Stimulated activated effector memory CD8-positive, alpha-beta T cell treated with anti-CD3 and anti-CD28 coated beads, Interleukin-12 subunit alpha, Interleukin-12 subunit beta, amount 100 ng/mL, for 72 hours (primary cell): Measurements from ENCODE around the gene RNF25.

Experiments
- ATAC-seq: fragments of 150-1000 bp; cut with Tn5 transposase; 2 replicates; pipeline ENCODE4 v1.10.0; 2021
- DNase-seq, 2 donors: peaks; one replicate each; pipeline ENCODE4 v3.0.0; 2021 to 2022; ENCODE audit warnings: low spot score in 2 of 2
- H3K27ac Mint-ChIP-seq: one replicate; pipeline ENCODE4 v1.8.0; 2022; ENCODE audit warnings: mild to moderate bottlenecking, mixed read lengths
- H3K36me3 Mint-ChIP-seq: one replicate; pipeline ENCODE4 v1.8.0; 2022; ENCODE audit warnings: mild to moderate bottlenecking, mixed read lengths
- H3K4me1 Mint-ChIP-seq: one replicate; pipeline ENCODE4 v1.8.0; 2022; ENCODE audit warnings: mixed read lengths
- H3K4me3 Mint-ChIP-seq: one replicate; pipeline ENCODE4 v1.8.0; 2022; ENCODE audit warnings: mild to moderate bottlenecking, mixed read lengths
- H3K9me3 Mint-ChIP-seq: one replicate; pipeline ENCODE4 v1.8.0; 2022; ENCODE audit warnings: mixed read lengths

The RNF25 gene

GRCh38 chr2:218671654-218672566, at the start of gene RNF25, which contains the start of gene STK36:
Gene RNF25 (minus strand): TSS chr2:218672002. CDS start chr2:218671970, 32 bp downstream.
Gene STK36 (plus strand): TSS chr2:218672086. CDS start chr2:218672830, 744 bp downstream.
- DNase-seq = peak; percentile 59 to 89
- ATAC-seq = peak; percentile 97

DNA sequence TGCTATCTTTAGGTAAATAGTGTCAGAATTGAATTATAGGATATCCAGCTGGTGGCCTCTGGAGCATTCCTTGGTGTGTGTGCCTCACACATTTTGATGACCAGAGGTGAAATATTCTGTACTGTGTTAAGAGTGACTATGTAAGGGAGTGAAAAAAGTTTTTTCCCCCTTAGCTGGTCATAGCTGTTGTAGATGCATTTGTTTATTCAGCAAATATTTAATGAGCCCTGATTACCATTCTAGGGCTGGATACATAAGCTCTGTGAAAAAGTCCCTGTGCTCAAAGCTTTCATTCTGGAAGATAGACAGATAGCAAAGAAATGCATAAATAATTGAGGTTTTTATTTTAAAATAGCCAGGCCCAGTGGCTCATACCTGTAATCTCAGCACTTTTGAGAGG, 49.7 kb upstream of the RNF25 start:
- H3K36me3 Mint-ChIP-seq = peaks cover 11% of the 10 kb centered on the region
- no peak for ATAC-seq
- no peak for DNase-seq
- peaks cover 3% of the 10 kb centered on the region for H3K9me3 Mint-ChIP-seq
- peaks cover 42% of the 10 kb centered on the region for H3K4me1 Mint-ChIP-seq
- no peak overlapping the region for H3K27ac Mint-ChIP-seq
- no peak overlapping the region for H3K4me3 Mint-ChIP-seq

More at GRCh38 chr2:218671654-218672566, at the start of gene RNF25, which contains the start of gene STK36:
- peaks cover 28% of the 10 kb centered on the region for H3K36me3 Mint-ChIP-seq
- no peaks in the 10 kb centered on the region for H3K9me3 Mint-ChIP-seq
- H3K4me1 Mint-ChIP-seq = peaks cover 23% of the 10 kb centered on the region
- H3K27ac Mint-ChIP-seq = peak within 1 kb of the TSS; percentile 99
- H3K4me3 Mint-ChIP-seq = peak within 1 kb of the TSS; percentile 100

DNA sequence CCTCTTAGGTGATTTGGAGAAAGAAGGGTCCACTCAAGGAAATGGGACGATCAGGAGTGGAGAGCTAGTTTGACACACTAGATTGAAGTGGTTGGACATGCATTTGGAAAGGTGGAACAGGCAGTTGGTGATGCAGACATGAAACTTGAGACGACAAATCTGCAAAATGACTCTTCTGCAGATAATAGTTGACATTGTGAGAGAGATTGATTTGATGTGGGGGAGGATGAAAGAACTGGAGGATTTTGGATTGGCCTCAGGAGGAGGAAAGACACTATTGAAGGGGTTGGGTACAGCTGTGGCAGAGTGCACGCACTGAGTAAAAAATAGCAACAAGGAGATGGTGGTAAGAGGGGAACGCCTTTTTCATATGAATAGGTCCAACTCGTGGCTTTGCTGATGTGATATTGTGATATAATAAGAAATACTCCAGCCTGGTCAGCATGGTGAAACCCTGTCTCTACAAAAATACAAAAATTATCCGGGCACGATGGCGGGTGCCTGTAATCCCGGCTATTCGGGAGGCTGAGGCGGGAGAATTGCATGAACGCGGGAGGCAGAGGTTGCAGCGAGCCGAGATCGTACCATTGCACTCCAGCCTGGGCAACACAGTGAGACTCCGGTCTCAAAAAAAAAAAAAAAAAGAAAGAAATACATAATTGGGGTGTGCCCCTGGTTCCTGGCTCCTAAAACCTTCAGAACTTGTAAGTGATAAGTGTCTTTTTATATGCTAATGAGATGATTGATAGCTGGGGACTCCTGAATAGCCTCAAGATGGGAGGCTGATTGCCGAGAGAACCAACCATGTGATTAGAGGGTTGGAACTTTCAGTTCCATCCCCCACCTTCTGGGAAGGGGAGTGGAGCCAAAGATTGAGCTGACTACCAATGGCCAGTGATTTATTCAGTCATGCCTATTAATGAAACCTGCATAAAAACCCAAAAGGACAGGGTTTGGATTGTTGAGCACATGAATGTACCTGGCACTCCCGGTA, 48.5 kb upstream of the RNF25 start:
- DNase-seq (no peak), ATAC-seq (no peak)
- Mint-ChIP-seq H3K36me3 (peaks cover 11% of the 10 kb centered on the region), H3K9me3 (peaks cover 3% of the 10 kb centered on the region), H3K4me1 (peaks cover 42% of the 10 kb centered on the region), H3K4me3 (no peak overlapping the region), H3K27ac (no peak overlapping the region)

- Mint-ChIP-seq H3K4me1 (peaks cover 42% of the 10 kb centered on the region), H3K36me3 (peaks cover 11% of the 10 kb centered on the region), H3K9me3 (peaks cover 2% of the 10 kb centered on the region), H3K4me3 (no peak overlapping the region), H3K27ac (no peak overlapping the region)
- no peak for ATAC-seq
- DNase-seq = no peak
Measured at GRCh38 chr2:218719457-218719856, 47.7 kb upstream of the RNF25 start.

DNA sequence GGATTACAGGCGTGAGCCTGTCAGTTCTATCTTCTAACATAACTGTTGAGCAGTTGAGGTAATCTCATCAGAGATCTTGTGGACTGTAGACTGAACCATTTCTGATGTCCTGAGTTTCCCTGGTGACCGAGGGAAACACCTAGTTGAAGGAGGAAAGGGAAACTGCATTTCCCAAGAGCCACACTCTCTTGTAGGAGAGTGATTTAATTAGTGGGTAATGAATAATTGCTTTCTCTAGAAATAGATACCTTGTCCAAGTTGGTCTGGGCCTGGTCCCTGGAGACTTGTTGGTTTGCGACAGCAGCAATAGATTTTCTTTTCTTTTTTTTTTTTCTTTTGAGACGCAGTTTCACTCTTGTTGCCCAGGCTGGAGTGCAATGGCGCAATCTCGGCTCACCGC, 46.3 kb upstream of the RNF25 start:
- Mint-ChIP-seq H3K27ac (no peak overlapping the region), H3K36me3 (peaks cover 11% of the 10 kb centered on the region), H3K4me3 (no peak overlapping the region), H3K9me3 (no peaks in the 10 kb centered on the region), H3K4me1 (peaks cover 43% of the 10 kb centered on the region)
- ATAC-seq = no peak
- DNase-seq = no peak

- DNase-seq (no peak), ATAC-seq (no peak)
- Mint-ChIP-seq H3K9me3 (no peaks in the 10 kb centered on the region), H3K4me3 (no peak overlapping the region), H3K36me3 (peaks cover 11% of the 10 kb centered on the region), H3K4me1 (peaks cover 35% of the 10 kb centered on the region), H3K27ac (no peak overlapping the region)
Measured at GRCh38 chr2:218717262-218717661, 45.5 kb upstream of the RNF25 start.

GRCh38 chr2:218716070-218716469, 44.3 kb upstream of the RNF25 start:
- Mint-ChIP-seq H3K27ac (no peak overlapping the region), H3K4me1 (peaks cover 43% of the 10 kb centered on the region)
- no peak for DNase-seq

DNA sequence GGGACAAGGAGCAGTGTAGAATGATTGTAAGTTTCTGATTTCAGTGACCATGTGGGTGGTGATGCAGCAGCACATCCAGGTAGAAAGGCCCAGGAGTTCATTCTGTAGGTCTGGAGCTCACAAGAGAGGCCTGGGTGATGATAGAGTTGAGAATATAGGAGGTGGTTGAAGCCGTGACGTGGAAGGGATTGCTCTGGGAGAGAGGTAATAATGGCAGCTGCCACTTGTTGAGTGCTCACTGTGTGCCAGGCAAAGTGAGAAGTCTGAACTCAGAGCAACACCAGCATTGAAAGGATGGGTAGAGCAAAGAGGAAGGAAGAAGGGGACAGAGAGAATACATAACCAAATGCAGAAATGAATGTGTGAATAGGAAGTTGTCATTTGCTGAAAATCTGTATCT, 42.1 kb upstream of the RNF25 start:
- H3K36me3 Mint-ChIP-seq = peaks cover 11% of the 10 kb centered on the region
- ATAC-seq (no peak), DNase-seq (no peak)
- peak overlapping the region; percentile 23 for H3K27ac Mint-ChIP-seq
- H3K4me1 Mint-ChIP-seq = peaks cover 30% of the 10 kb centered on the region
- no peak overlapping the region for H3K4me3 Mint-ChIP-seq
- H3K9me3 Mint-ChIP-seq = no peaks in the 10 kb centered on the region

More at GRCh38 chr2:218716070-218716469, 44.3 kb upstream of the RNF25 start:
- ATAC-seq = no peak
- Mint-ChIP-seq H3K4me3 (no peak overlapping the region), H3K36me3 (peaks cover 11% of the 10 kb centered on the region), H3K9me3 (no peaks in the 10 kb centered on the region)

DNA sequence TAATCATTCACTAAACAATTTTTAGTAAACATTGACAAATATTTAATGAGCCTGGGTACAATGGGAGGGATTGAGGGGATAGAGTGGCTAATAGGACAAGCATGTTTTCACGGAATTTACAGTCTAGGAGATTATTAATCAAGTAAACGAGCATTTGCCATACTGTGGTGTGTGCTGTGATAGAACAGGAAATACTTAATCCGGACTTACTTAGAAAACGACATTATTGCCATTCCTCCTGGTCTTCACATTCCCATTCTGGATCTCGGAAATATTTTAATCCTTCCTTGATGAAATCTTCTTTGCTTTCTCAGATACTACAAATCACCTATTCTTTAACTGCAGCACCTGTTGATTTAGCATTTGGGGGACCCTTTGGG, 39.7 kb upstream of the RNF25 start:
- H3K4me1 Mint-ChIP-seq = peaks cover 21% of the 10 kb centered on the region
- no peaks in the 10 kb centered on the region for H3K36me3 Mint-ChIP-seq
- ATAC-seq = no peak
- H3K27ac Mint-ChIP-seq = peak overlapping the region; percentile 95
- DNase-seq = no peak
- no peaks in the 10 kb centered on the region for H3K9me3 Mint-ChIP-seq
- peak overlapping the region; percentile 96 for H3K4me3 Mint-ChIP-seq

GRCh38 chr2:218710687-218711549, 39.1 kb upstream of the RNF25 start, which contains the start of gene TTLL4:
Gene TTLL4 (plus strand): TSS chr2:218710835. CDS start chr2:218737677, 26,842 bp downstream.
- no peaks in the 10 kb centered on the region for H3K9me3 Mint-ChIP-seq
- DNase-seq (peak; percentile 97 to 99), ATAC-seq (peak; percentile 97)
- H3K4me1 Mint-ChIP-seq = peaks cover 21% of the 10 kb centered on the region
- H3K36me3 Mint-ChIP-seq = no peaks in the 10 kb centered on the region
- peak within 1 kb of the TSS; percentile 95 for H3K27ac Mint-ChIP-seq
- peak within 1 kb of the TSS; percentile 96 for H3K4me3 Mint-ChIP-seq

GRCh38 chr2:218710334-218710686, 38.5 kb upstream of the RNF25 start:
- Mint-ChIP-seq H3K27ac (peak overlapping the region; percentile 95), H3K9me3 (no peaks in the 10 kb centered on the region), H3K4me1 (peaks cover 21% of the 10 kb centered on the region), H3K4me3 (peak overlapping the region; percentile 96), H3K36me3 (no peaks in the 10 kb centered on the region)
- DNase-seq (no peak), ATAC-seq (no peak)

DNA sequence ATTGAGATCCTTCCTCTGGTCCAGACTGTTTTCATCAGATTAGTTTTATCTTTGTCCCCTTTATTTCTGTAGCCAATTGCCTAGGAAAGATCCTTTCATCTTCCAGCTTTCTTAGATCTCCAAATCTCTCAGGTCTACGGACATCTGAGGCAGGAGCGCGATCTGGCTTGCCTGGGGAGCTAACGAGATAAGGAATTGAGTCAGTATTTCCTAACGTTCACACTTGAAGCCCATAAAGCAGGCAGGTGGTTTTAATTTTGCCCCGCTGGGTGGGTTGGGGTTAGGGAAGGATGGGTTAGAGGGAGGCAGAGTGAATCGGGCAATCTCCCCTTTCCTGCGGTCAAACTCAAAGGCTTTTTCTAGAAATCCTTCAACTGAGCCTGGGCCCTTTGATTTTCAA, 38.1 kb upstream of the RNF25 start:
- H3K4me3 Mint-ChIP-seq = peak overlapping the region; percentile 96

GRCh38 chr2:218708086-218708485, 36.3 kb upstream of the RNF25 start:
- no peak overlapping the region for H3K27ac Mint-ChIP-seq
- no peaks in the 10 kb centered on the region for H3K36me3 Mint-ChIP-seq
- no peak overlapping the region for H3K4me3 Mint-ChIP-seq
- DNase-seq = peak in 1 of 2 donors; percentile 53
- peaks cover 12% of the 10 kb centered on the region for H3K4me1 Mint-ChIP-seq
- no peak for ATAC-seq
- no peaks in the 10 kb centered on the region for H3K9me3 Mint-ChIP-seq

More for the DNA sequence above, 38.1 kb upstream of the RNF25 start:
- H3K9me3 Mint-ChIP-seq = no peaks in the 10 kb centered on the region
- peaks cover 21% of the 10 kb centered on the region for H3K4me1 Mint-ChIP-seq
- no peak for DNase-seq
- no peaks in the 10 kb centered on the region for H3K36me3 Mint-ChIP-seq
- H3K27ac Mint-ChIP-seq = no peak overlapping the region
- ATAC-seq = no peak

DNA sequence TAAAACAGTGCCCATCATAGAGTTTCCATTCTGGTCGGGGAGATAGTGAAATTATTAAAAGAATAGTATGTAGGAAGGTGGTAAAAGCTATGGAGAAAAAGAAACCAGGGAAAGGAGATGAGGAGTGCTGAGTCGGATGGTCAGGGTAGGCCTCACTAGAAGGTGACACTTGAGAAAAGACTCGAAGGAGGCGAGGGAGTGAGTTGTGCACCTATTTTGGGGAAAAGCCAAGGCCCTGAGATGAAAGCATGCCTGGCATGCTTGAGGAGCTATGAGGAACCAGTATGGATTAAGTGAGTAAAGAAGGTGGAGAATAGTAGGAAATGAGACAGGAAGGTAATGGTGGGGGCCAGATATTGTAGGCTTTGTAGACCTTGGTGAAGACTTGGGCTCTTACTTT, 31.5 kb upstream of the RNF25 start:
- no peak for ATAC-seq
- Mint-ChIP-seq H3K36me3 (no peaks in the 10 kb centered on the region), H3K4me3 (no peak overlapping the region), H3K9me3 (no peaks in the 10 kb centered on the region), H3K27ac (no peak overlapping the region), H3K4me1 (no peaks in the 10 kb centered on the region)
- no peak for DNase-seq
